PFSK-1 (cell line): ENCODE measurements around the gene FADD.

Experiments
- FOXP2 ChIP-seq: optimal IDR thresholded peaks from 2 replicates; pipeline ENCODE3; 2011; ENCODE audit warnings: borderline replicate concordance, control low read depth, inconsistent platforms; ENCODE audit not compliant: insufficient read depth; ENCODE audit errors: extremely low read length, extremely low read depth
- POLR2AphosphoS5 ChIP-seq: IDR thresholded peaks from 2 replicates; pipeline ENCODE4 v1.6.1; 2012; ENCODE audit warnings: low read depth, mild to moderate bottlenecking, control low read depth, low read length, moderate library complexity
- SIN3A ChIP-seq: IDR thresholded peaks from 2 replicates; pipeline ENCODE4 v1.6.1; 2012; ENCODE audit warnings: mild to moderate bottlenecking, low read length, moderate library complexity, borderline replicate concordance; ENCODE audit not compliant: insufficient read depth
- TAF1 ChIP-seq: IDR thresholded peaks from 2 replicates; pipeline ENCODE4 v1.6.1; 2012; ENCODE audit warnings: low read length, control low read depth, borderline replicate concordance; ENCODE audit not compliant: insufficient read depth
- TF ChIP-seq, protein P1 (sequence below), 2 experiments: IDR thresholded peaks; 2 replicates each; pipeline versions ENCODE4 v1.6.1 to v1.8.0; 2011 to 2012; ENCODE audit warnings: low read depth in 2 of 2, low read length in 2 of 2, control low read depth in 1 of 2, inconsistent platforms in 1 of 2, mild to moderate bottlenecking in 1 of 2, moderate library complexity in 1 of 2; ENCODE audit not compliant: insufficient read depth in 1 of 2

FADD gene

DNA sequence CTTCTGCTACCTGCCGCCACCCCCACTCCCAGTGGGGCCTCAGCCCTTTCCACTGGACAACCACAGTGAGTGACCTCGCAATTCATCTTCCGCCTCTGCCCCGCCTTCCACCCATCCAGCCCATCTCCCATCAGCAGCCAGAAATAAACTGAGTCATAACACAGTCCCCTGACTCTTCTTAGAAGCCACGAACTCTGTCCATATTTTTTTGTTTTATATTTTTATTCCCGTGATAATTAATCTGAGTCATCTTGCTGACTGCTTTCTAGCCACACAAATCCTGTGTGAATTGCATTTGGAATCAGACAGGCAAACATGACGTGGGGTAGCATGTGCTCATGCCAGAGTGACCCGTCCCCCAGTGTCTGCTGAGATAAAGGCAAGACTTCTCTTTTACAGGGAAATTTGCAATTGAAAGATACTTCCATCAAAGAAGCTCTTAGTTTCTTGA lies 7.0 kb downstream of the FADD start:
- TF ChIP-seq, protein P1, sequence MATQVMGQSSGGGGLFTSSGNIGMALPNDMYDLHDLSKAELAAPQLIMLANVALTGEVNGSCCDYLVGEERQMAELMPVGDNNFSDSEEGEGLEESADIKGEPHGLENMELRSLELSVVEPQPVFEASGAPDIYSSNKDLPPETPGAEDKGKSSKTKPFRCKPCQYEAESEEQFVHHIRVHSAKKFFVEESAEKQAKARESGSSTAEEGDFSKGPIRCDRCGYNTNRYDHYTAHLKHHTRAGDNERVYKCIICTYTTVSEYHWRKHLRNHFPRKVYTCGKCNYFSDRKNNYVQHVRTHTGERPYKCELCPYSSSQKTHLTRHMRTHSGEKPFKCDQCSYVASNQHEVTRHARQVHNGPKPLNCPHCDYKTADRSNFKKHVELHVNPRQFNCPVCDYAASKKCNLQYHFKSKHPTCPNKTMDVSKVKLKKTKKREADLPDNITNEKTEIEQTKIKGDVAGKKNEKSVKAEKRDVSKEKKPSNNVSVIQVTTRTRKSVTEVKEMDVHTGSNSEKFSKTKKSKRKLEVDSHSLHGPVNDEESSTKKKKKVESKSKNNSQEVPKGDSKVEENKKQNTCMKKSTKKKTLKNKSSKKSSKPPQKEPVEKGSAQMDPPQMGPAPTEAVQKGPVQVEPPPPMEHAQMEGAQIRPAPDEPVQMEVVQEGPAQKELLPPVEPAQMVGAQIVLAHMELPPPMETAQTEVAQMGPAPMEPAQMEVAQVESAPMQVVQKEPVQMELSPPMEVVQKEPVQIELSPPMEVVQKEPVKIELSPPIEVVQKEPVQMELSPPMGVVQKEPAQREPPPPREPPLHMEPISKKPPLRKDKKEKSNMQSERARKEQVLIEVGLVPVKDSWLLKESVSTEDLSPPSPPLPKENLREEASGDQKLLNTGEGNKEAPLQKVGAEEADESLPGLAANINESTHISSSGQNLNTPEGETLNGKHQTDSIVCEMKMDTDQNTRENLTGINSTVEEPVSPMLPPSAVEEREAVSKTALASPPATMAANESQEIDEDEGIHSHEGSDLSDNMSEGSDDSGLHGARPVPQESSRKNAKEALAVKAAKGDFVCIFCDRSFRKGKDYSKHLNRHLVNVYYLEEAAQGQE (IDR thresholded peaks at IDR 0.05; ENCODE audit: insufficient read depth in 1 of 2, low read depth in 2 of 2, low read length in 2 of 2), result no peak
- TF ChIP-seq POLR2AphosphoS5, result no peak
- no peak for TF ChIP-seq FOXP2
- no peak for TF ChIP-seq TAF1
- TF ChIP-seq SIN3A, result no peak

DNA sequence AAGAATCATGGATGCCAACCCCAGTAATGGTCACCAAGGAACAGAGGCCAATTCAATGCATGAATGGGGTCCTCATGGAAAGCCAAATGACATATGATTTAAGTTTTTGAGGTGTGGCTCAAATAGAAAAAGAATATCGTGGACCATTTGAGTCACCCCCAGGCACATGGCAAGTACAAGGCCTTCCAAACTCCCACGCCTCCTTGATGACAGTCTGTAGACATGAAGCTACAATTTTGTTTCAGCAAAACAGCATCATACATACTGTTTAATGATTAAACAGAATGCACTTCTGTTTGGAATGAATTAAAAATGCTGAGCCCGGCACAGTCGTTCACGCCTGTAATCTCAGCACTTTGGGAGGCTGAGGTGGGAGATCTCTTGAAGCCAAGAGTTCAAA lies 7.4 kb downstream of the FADD start:
- TF ChIP-seq TAF1 (no peak), FOXP2 (no peak), SIN3A (no peak), POLR2AphosphoS5 (no peak)
- TF ChIP-seq, protein P1 (IDR thresholded peaks at IDR 0.05; ENCODE audit: insufficient read depth in 1 of 2, low read depth in 2 of 2, low read length in 2 of 2), result no peak

DNA sequence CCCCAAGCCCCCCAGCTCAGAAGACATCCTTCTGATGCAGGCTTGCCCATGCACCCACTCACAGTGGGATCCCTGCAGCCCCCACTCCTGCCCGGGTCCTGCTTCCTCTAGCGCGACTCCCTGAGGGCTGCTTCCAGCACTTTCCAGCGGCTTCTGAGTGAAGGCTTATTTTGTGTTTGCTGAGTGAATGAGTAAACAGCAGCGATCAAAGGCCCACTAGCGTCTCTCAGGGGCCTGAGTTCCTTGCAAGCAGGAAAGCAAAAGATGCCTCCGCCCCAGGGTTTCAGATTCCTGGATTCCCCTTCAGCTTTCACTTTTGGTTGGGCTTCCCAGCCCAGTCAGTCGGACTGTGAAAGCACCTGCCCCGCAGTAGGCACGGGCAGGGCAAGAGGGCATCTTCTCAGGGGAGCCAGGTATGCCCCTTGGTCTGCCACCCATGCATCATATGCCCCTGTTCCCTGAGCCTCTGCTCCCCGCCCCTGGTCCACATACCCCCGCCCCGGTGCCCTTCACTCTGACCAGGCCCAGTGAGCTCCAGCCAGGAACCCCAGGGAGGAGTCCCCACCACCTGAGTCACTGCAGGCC lies 9.2 kb downstream of the FADD start:
- TF ChIP-seq, protein P1 (IDR thresholded peaks at IDR 0.05; ENCODE audit: insufficient read depth in 1 of 2, low read depth in 2 of 2, low read length in 2 of 2), result no peak
- TF ChIP-seq FOXP2 (no peak), POLR2AphosphoS5 (no peak), SIN3A (no peak), TAF1 (no peak)

DNA sequence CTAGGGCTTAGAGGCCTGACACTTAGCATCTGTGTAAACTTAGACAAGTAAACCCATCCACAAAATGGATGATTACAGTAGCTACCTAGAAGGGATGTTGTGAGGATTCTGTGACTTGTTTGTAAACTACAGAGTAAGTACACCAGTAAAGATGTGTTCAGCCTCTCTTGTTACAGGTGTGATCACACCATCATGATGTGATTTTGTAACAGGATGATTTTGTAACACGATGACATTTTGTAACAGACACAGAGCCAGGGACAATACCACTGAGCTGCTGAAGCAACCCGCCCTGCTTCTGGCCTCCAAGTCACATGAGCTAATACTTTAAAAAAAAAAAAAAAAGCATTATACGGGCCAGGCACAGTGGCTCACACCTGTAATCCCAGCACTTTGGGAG lies 17.0 kb downstream of the FADD start:
- TF ChIP-seq, protein P1 (IDR thresholded peaks at IDR 0.05; ENCODE audit: insufficient read depth in 1 of 2, low read depth in 2 of 2, low read length in 2 of 2), result no peak
- no peak for TF ChIP-seq SIN3A

DNA sequence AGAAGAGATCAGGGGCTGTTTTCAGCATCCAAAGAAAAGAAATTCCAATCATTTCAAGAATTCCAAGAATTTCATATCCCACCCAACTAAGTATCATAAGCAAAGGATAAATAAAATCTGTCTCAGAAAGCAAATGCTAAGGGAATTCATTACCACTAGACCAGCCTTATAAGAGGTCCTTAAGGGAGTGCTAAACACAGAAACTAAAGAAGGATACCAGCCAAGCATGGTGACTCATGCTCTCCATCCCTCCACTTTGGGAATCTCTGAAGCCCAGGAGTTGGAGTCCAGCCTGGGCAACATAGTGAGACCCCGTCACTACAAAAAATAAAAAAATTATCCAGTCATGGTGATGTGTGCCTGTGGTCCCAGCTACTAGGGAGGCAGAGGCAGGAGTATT lies 17.8 kb downstream of the FADD start:
- TF ChIP-seq SIN3A (no peak), FOXP2 (no peak), TAF1 (no peak), POLR2AphosphoS5 (no peak)
- TF ChIP-seq, protein P1 (IDR thresholded peaks at IDR 0.05; ENCODE audit: insufficient read depth in 1 of 2, low read depth in 2 of 2, low read length in 2 of 2), result no peak
